Stimulated activated CD8-positive, alpha-beta memory T cell treated with anti-CD3 and anti-CD28 coated beads, Interleukin-2, amount 100 ng/mL, for 1 hour (primary cell): ENCODE measurements around the gene PGBD4.
"Not testable (repeated sequence)": the region's sequence is repeated elsewhere in the genome, so short reads cannot be mapped to it uniquely, and the experiment has no call there.

ENCODE experiments used
- DNase-seq, 2 donors: peaks; one replicate each; pipeline ENCODE4 v3.0.0-alpha.2; 2020; ENCODE audit warnings: low read depth in 2 of 2

PGBD4 gene

DNA sequence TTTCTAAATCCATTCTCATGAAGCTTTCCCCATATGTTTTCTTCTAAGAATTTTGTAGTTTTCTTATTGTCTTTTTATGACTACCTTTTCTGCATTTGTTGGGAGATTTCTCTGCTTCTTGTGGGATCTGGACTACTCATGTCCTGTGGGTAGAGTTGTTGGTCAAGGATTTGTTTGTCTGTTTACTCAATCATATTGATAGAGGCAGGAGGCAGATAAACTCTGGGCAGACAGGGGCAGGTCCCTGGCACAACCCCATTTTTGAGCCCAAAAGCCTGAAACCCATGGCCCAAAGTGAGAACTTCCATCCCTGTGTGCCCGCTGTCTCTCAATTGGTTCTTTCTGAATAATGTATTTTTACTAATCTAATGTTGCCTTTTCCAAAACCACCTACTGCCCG, 12.3 kb downstream of the PGBD4 start:
- no peak for DNase-seq

DNA sequence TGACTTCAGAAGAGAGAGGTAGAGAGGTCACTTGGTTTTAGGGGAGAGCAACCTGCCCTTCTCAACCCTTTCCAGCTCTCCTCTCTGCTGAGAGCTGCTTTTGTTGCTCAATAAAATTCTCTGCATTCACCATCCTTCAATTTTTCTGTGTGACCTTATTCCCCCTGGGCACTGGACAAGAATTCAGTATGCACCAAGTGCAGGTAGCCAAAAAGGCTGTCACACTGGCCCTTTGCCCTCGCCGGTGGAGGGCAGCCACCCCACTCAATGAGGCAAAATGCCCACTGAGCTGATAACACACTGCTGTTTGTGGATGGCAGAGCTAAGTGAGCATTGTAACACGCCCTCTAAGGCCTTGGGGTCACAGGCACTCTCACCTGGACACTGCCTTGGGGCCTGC, 12.9 kb downstream of the PGBD4 start:
- DNase-seq = no peak

DNA sequence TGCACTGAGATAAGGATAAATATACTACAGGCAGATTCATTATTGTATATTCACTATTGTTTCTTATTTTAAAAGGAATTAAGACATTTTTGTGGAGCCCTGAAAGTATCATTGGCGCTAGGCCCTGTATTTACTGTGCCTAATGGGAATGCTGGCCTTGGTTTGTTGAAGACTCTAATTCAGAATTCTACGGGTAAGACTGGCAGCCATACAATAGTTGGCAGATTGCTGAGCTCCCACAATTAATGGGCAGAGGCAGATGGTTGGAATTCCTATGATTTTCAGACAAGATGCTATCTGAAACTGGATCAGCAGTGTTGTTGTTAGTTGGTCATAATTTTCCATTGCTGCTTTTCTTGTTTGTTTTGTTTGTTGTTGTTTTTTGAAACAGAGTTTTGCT, 14.7 kb downstream of the PGBD4 start:
- DNase-seq = no peak

DNA sequence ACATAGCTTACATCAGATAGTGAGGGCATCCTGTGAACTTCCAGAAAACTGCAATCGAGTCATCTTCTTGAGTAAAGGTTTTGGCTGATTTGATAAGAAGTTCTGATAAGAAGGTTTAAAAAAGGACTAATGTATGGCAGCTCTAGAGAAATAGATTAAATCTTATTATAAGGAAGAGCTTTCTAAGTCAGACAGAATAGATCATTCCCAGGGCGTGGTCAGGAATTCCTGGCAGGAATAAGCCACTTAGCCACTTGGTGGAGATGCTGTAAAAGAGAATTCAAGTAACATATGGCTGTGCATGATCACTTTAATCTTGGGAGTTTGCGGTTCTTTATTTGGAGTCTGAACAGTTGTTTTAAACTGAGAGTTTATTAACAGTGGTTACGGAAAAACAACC, 17.4 kb downstream of the PGBD4 start:
- DNase-seq = no peak

DNA sequence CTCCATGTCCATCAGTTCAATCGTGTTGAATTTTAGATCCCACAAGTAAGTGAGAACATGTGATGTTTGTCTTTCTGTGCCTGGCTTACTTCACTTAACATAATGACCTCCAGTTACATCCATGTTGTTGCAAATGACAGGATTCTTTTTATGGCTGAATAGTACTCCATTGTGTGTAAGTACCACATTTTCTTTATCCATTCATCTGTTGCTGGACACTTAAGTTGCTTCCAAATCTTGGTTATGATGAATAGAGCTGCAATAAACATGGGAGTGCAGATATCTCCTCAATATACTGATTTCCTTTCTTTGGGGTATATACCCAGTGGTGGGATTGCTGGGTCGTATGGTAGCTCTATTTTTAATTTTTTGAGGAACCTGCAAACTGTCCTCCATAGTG, 18.5 kb downstream of the PGBD4 start:
- DNase-seq = not testable (repeated sequence)

DNA sequence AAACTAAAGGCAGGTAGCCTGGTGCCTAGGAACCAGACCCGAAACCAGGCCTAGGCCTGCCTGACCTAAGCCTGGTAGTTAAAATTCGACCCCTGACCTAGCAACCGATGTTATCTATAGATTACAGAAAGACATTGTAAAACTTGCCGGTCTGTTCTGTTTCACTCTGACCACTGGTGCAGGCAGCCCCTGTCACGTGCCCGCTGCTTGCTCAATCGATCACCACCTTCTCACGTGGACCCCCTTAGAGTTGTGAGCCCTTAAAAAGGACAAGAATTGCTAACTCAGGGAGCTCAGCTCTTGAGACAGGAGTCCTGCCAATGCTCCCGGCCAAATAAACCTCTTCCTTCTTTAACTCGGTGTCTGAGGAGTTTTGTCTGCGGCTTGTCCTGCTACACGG, 19.9 kb downstream of the PGBD4 start:
- DNase-seq = not testable (repeated sequence)

DNA sequence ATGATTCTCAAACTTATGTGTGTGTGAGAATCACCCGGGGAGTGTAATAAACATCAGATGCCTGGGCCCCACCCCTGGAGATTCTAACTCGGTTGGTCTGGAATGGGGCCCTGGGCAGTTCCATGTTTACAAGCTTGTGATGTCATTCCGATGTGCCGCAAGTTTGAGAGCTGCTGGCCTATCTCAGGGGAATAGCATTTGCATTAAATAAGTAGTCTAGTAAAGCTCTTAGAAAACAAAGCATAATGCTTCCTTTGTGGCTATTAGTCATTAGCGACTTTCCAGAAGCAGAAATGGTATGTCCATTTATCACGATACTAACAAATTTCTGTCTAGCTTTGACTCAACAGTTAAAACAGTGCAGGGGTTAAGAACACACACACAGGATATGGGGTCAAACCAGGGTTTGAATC, 20.9 kb downstream of the PGBD4 start:
- DNase-seq = no peak

DNA sequence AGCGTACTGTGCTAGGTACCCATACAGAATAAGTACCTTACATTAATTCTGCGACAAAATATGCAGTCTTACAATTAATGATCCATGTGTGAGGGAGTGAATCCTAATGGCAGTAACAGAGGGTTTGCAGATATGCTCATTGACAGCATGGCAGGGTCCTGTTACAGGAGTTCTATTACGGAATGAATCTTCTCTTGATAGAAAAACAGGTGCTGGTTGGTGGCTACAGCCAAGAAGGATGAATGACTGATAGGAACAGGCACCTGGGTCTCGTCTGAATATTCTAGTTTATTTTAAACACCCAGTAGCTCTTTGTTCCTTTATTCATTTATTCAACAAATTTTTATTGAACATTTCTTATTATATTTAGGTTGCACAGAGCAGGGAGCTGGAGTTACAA, 22.8 kb downstream of the PGBD4 start:
- DNase-seq = no peak

DNA sequence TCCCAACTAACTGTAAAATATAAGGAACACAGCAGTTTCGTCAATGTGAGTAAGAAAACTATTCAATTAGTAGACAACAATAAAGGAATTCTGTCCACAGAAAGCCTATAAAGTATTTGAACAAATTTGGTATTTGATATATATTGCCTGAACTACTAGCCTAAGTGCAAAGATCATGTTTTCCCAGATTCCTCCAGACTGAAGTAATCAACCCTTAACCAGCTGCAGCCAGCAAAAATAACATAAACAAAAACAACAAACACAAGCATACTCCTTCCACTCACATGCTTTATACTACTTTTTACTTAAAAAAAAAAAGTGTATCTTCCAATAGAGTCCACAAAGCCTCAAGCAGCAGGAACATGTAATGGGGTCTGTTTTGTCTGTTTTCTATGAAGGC, 24.1 kb downstream of the PGBD4 start:
- DNase-seq = no peak

DNA sequence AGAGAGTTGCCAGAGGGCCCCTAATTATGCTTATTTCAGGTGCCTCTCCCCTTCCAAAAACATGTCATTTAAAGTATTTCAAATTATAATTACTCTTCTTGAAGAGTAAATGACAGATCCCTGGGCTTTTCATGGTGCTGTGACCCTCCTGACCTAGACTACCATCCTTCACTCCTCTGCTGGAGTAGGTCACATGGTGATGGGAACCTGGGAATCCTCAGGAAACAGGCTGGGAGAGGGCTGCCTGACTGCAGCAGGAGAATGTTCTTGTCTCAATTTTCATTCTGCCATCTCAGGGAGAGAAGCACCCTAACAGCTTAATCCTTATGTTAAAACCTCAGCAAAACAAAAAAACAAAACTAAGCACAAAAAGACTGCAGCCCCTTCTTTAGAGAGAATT, 24.6 kb downstream of the PGBD4 start:
- DNase-seq = no peak

DNA sequence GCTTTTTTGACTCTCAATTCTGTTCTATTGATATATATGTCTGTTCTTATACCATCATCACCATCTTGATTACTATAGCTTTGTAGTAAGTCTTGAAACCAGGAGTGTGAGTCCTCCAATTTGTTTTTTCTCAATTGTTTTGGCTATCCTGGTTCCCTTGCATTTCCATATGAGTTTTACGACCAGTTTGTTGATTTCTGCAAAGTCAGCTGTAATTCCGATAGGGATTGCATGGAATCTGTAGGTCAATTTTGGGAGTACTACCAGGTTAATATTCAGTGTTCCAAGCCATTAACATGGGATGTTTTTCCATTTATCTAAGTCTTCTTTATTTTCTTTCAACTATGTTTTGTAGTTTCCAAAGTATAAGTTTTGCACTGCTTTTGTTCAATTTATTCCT, 27.0 kb downstream of the PGBD4 start:
- DNase-seq = no peak

DNA sequence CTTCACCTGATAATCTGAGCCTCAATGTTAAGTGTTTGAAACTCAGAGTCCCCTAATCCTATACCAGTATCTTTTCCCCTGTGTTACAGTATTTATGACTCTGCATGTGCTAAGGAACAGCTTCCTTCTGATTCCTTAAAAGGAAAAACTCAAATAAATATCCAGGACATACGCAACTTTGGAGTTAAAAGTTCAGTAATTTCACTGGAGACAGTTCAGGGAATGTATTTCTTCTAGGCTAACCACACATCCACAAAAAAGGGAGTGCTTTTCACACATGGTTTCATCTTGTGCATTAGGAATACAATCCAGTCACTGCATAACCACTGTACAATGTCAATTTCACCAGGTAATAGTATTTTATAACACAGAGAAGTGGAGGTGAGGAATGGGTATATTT, 31.0 kb downstream of the PGBD4 start:
- DNase-seq = no peak

DNA sequence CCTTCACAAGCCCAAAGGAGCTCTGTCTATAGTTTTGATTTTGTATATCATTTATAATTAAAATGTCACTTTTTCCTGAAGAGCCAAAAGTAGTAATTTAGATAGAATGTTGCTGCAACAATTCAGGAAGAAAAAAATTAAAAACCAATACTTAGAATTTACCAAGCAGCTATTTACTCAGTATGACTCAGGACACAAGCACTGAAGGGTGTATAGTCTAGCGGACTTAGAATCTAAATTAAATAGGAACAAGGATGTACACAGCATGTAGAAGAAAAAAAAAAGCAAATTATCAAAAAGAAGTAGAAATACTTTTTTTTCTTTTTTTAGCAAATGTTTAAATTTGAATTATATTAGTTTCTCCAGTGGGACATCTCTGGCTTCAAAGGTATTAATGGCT, 31.6 kb downstream of the PGBD4 start:
- no peak for DNase-seq

DNA sequence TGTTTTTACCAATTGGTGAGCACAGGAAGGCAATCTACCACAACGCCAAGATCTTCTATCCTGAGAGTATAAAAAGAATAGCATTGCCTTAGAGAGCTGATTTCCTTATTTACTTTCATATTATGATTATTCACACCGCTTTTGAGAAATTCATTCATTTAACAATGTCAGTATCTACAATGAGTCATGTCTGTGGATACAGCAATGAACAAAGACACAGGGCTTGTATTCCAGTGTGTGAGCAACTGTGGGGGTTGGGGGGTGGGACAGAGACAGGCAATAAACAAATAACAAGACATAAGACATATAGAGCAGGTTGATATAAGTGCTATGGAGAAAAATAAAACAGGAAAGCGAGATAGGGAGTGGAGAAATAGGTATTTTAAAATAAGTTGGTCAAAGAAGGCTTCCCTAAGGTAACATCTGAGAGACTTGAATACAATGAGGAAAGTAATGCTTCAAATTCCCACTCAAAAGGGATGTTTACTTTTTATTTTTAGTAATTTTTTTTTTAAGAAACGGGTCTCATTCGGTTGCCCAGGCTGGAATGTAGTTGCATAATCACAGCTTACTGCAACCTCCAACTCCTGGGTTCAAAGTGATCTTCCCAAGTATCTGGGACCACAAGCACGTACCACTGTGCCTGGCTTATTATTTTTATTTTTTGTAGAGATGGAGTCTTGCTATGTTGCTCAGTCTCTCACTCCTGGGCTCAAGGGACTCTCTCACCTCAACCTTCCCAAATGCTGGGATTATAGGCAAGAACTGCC, 45.7 kb downstream of the PGBD4 start:
- no peak for DNase-seq

DNA sequence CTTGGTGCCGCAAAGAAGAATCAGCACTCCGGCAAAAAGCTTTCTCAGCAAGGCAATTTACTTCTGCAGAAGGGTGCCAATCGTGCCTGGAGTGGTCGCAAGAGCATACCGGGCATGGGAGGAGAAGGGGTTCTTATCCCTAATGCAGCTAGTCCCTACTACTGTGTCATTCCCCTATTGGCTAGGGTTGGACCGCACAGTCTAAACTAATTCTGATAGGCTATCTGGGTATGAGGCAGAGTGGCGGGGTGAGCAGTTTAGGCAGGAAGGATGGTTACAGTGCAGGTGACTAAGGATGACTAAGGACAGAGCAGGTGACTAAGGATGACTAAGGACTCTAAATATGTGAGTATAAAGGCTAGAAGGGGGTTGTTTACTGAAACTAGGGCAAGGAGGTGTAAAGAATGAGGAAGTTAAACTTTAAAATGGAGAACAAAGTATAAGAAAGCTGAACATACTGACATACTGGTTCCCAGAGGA, 52.9 kb downstream of the PGBD4 start:
- DNase-seq = no peak

DNA sequence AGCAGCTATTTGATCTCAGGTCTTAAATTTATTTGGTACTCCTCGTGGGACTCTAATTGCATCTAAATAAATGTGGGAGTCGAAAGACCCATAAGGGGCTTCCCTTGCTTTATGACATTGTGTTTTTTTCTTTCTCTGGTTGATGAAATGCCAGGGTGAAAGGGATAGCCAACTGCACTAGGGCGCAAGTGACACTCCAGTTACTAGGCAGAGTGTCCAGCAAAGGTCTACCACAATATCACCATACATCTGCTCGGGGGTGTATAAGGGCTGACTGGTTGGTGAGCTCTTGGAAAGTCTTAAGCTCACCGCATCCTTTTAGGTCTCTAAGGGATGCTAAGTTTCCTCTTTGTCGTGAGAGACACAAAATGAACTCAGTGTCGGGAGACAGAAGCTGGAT, 54.0 kb downstream of the PGBD4 start:
- no peak for DNase-seq
